Stimulated activated CD4-positive, alpha-beta T cell treated with anti-CD3 and anti-CD28 coated beads, Interleukin-4, amount 100 ng/mL, for 24 hours (primary cell): ENCODE results near the gene TCAP.
"Not testable (repeated sequence)": the region's sequence is repeated elsewhere in the genome, so short reads cannot be mapped to it uniquely, and the experiment has no call there.

ENCODE experiments used
- DNase-seq: peaks from one replicate; pipeline ENCODE4 v3.0.0-alpha.2; 2020

The TCAP gene

DNA sequence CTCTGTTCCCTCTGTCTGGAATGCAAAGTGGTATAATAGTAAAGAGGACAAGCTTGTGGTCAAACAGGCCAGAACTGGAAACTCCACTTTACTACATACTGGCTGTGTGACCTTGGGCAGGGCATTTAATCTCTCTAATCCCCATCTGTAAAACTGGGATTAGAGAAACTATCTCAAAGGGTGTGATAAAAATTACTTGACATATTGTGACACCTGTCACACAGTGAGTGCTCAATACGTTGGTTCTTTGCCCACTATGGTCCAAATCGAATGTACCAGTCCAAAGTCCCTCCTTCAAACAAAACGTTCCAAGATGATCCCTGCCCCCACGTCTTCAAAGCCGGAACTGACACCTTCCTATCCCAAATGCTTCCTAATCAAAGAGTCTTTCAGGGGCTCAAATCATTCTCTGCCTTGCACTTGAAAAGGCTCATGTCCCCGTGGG, 22.0 kb downstream of the TCAP start:
- no peak for DNase-seq

DNA sequence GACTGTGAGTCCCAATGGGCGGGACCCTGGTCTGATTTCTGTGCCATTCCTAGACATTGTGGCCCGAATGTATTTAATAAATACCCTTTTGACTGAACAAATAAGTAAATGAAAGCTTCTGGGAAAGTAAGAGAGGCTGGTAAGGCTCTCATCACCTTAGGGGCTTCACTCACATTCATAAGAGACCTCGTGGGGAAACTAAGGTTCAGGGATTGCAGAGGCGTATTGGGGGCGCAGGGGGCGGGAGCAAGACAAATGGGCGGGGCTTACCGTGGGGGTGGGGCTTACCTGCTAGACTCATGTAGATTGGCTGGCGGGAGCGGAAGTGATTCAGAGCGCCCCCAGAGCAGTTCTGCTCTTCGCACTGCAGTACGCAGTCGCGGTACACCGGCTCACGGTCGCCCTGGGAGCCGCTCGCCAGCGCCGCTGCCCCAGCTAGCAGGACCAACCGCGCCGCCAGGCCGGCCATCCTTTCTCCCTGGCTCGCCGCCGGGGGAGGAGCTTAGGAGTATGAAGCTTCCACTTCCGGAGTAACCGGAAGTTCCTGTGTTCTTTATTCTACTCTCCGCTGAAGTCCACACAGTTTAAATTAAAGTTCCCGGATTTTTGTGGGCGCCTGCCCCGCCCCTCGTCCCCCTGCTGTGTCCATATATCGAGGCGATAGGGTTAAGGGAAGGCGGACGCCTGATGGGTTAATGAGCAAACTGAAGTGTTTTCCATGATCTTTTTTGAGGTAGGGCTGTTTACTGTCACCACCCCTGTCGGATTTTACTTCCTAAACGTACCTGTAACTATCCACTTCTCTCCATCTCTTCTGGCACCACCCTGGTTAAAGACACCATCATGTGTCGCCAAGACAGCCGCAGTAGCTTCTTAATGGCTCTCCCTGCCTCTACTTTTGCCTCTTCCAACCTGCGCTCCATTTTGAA, 22.7 kb downstream of the TCAP start, which contains the start of gene PGAP3:
Gene PGAP3, minus strand, starts transcription at position 512 of the 929 bp plus-strand sequence. Its CDS starts 43 bp downstream, at position 469.
- DNase-seq = peak; percentile 84

GRCh38 chr17:39688475-39688835, 23.3 kb downstream of the TCAP start:
- DNase-seq = no peak

DNA sequence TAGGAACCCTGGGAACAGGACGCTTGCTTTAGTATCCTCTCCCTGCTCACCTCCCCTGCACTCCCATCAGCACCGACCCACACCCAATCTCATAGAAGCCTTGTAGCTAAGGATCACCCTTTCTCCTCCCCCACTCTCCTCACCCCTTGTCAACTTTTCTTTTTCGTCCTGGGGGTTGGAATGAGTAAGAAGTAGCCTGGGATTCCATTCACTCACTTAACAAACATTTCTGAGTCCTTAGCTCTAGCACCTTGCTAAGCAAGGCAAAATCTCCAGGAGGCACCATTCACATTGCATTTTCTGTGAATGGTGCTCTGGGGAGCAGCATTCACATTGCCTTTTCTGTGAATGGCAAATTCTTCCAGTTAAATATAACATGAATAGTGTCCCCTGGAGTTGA, 23.8 kb downstream of the TCAP start:
- no peak for DNase-seq

DNA sequence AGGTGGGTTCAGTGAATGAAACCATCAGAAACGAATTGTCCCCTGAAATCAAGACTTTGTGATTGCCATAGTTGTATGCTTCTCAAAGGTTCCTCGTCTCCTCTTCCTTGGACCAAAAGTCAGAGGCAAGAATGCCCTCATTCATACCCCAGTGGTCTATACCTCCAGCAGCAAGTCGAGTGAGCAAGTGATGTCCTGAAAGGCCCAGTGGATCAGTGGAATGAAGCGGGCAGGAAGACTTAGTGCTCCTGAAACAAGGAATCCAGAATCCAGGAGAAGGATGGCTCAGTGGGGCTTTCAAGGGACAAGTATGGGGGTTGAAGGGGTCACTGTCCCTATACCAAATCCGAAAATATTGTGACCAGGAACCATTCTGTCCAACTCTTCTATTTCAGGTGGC, 29.4 kb downstream of the TCAP start:
- no peak for DNase-seq

GRCh38 chr17:39695089-39695474, 29.9 kb downstream of the TCAP start:
- no peak for DNase-seq

GRCh38 chr17:39696731-39697130, 31.6 kb downstream of the TCAP start:
- no peak for DNase-seq

DNA sequence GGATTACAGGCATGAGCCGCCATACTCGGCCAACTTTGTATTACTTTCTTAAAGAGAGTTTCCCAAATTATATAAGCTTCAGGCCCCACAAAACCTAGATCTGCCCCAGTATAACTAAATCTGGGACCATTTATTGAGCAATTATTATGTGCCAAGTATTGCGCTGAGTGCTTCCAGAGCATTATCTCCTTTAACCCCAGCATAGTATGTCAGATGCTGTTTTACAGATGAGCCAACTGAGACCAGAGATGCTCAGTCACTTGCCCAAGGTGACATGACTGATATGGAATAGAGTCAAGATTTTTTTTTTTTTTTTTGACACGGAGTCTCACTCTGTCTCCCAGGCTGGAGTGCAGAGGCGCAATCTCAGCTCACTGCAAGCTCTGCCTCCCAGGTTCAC, 32.8 kb downstream of the TCAP start:
- no peak for DNase-seq

DNA sequence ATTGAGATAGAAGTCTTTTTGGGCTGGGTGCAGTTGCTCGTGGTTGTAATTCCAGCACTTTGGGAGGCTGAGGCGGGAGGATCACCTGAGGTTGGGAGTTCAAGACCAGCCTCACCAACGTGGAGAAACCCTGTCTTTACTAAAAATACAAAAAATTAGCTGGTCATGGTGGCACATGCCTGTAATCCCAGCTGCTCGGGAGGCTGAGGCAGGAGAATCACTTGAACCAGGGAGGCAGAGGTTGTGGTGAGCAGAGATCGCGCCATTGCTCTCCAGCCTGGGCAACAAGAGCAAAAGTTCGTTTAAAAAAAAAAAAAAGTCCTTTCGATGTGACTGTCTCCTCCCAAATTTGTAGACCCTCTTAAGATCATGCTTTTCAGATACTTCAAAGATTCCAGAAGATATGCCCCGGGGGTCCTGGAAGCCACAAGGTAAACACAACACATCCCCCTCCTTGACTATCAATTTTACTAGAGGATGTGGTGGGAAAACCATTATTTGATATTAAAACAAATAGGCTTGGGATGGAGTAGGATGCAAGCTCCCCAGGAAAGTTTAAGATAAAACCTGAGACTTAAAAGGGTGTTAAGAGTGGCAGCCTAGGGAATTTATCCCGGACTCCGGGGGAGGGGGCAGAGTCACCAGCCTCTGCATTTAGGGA, 34.1 kb downstream of the TCAP start:
- DNase-seq = not testable (repeated sequence)

GRCh38 chr17:39699818-39700147, 34.6 kb downstream of the TCAP start, which contains the start of gene ERBB2:
ERBB2 (plus strand) TSS chr17:39700064; CDS start chr17:39700239, 175 bp downstream.
- no peak for DNase-seq

GRCh38 chr17:39700148-39700987, 35.2 kb downstream of the TCAP start:
- no peak for DNase-seq

- DNase-seq = no peak
Measured at GRCh38 chr17:39701012-39701783, 36.0 kb downstream of the TCAP start.

- no peak for DNase-seq
Measured at GRCh38 chr17:39701784-39702422, 36.8 kb downstream of the TCAP start.

DNA sequence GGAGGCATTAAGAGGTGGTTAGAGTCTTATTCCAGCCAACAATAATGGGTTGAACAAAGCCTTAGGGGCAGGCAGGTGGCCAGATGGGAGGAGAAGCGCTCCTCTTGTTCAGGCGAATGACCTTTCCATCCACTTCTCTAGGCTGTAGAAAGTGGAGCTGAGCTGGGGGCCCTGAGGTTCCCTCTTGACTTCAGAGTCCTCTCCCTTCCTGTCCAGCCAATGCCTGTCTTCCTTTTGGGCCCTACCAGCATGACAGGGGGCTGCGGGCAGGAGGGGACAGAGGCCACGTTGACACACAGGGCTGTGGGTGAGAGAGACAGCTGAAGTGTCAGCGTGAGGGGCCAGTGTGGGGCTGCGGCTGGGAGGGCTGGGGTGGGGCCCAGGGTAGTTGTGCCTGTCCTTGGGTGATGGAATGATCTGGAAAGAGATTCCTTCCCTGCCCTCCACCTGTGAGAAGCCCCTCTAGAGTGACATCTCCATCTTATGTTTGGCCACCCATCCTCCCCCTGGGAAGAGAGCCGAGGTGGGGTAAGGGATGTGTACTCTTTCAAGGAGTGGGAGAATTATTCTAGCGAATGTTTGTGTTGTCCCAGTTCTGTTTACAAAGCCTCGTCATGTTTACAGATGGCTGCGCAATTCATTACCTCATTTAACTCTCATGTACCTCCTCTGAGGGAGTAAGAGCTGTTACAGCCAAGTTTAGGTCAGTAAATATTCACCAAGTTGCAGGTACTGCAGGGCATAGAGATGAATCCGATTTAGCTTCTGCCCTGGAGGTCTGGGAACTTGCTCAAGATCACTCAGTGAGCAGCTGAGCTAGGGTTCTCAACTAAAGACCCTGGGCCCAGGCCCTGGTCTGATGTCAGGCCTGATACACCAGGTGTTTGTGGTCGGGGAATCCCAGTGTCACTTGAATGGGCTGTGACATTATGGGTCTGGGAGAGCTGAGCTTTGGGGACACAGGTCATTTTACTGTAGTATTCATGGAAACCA, 38.0 kb downstream of the TCAP start:
- DNase-seq = no peak

DNA sequence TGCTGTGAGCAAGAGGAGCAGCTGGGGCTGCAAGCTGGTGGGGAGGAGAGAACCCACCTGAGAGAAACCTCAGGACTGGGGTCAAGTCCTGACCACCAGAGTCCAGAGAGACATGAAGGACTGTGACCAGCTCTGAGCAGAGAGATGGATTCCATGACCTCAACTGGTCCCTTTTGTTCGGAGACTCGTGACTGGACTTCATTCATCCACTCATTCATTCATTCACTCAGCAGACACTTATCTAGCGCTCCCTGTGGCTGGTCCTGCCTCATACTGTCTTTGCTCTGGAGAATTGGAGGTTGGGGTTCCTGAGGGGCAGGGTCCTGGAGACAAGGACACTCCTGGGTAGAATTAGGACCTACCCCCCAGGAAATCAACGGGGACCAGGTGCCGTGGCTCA, 38.8 kb downstream of the TCAP start:
- no peak for DNase-seq

- DNase-seq = no peak
Measured at GRCh38 chr17:39704821-39705551, 39.8 kb downstream of the TCAP start.

- DNase-seq = no peak
Measured at GRCh38 chr17:39705786-39706348, 40.7 kb downstream of the TCAP start.

DNA sequence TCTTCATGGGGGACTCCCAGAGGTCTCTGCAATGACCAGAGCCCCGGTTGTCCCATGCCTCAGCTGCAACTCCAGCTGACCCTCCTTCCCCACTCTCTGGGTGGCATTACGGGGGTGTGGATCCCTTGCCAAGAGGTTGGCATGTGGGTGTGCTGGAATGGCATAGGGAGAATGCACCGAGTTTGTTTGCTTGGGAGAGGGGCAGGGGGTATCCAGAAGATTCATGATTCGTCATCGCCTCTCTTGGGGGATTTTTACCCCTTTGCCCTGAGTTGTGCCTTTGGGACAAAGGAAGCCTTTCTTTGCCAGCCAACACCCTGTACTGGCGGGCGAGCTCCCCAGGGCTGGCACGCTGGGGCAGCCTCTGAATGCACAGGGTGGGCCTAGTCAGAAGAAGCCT, 41.2 kb downstream of the TCAP start:
- no peak for DNase-seq

DNA sequence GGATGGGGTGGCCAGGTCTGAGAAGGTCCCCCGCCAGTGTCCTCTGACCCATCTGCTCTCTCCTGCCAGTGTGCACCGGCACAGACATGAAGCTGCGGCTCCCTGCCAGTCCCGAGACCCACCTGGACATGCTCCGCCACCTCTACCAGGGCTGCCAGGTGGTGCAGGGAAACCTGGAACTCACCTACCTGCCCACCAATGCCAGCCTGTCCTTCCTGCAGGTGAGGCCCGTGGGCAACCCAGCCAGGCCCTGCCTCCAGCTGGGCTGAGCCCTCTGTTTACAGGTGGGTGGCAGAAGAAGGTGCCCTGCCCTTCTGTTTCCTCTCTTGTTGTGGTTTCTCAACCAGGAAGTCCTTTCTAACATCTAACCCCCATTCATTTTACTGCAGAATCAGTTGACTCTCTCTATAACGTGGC, 41.8 kb downstream of the TCAP start:
- no peak for DNase-seq
